MM.1S (cell line): ENCODE results near the gene GBA2.

Experiments
- DNase-seq: peaks from one replicate; pipeline ENCODE4 v3.0.0-alpha.2; 2015
- H2AFZ ChIP-seq: fragments of 300-600 bp; sonication (generic); 2 replicates; pipeline ENCODE4 v1.6.0; 2016; ENCODE audit warnings: antibody characterized with exemption, low read length
- H3F3A ChIP-seq: fragments of 300-600 bp; sonication (generic); 2 replicates; pipeline ENCODE4 v1.6.1; 2016; ENCODE audit warnings: mild to moderate bottlenecking, antibody characterized with exemption, low read length, moderate library complexity, mixed read lengths; ENCODE audit not compliant: insufficient read depth
- H3K27ac ChIP-seq: fragments of 300-600 bp; sonication (generic); 2 replicates; pipeline ENCODE4 v1.5.1; 2016; ENCODE audit warnings: mild to moderate bottlenecking, low read length
- H3K27me3 ChIP-seq: fragments of 300-600 bp; sonication (generic); replicated peaks from 2 replicates; pipeline ENCODE4 v1.6.0; 2016; ENCODE audit warnings: low read length; ENCODE audit not compliant: insufficient read depth
- H3K36me3 ChIP-seq: fragments of 300-600 bp; sonication (generic); replicated peaks from 2 replicates; pipeline ENCODE4 v1.6.1; 2016; ENCODE audit warnings: mild to moderate bottlenecking, low read length, mixed read lengths; ENCODE audit not compliant: insufficient read depth
- H3K4me1 ChIP-seq: fragments of 300-600 bp; sonication (generic); 2 replicates; pipeline ENCODE4 v1.6.1; 2016; ENCODE audit warnings: low read length, mixed read lengths
- H3K4me2 ChIP-seq: fragments of 300-600 bp; sonication (generic); 2 replicates; pipeline ENCODE4 v1.6.0; 2016; ENCODE audit warnings: low read depth, low read length
- H3K4me3 ChIP-seq: fragments of 300-600 bp; sonication (generic); 2 replicates; pipeline ENCODE4 v1.5.1; 2016; ENCODE audit warnings: low read length, mixed read lengths
- H3K79me2 ChIP-seq: fragments of 300-600 bp; sonication (generic); 2 replicates; pipeline ENCODE4 v1.6.1; 2016; ENCODE audit warnings: mixed run types, low read length, mixed read lengths
- H3K9ac ChIP-seq: fragments of 300-600 bp; sonication (generic); 2 replicates; pipeline ENCODE4 v1.6.1; 2016; ENCODE audit warnings: low read length, mixed read lengths
- H3K9me2 ChIP-seq: fragments of 300-600 bp; sonication (generic); replicated peaks from 2 replicates; pipeline ENCODE4 v1.6.1; 2016; ENCODE audit warnings: mild to moderate bottlenecking, low read length, mixed read lengths; ENCODE audit not compliant: insufficient read depth
- H3K9me3 ChIP-seq: fragments of 300-600 bp; sonication (generic); replicated peaks from 2 replicates; pipeline ENCODE4 v1.6.1; 2016; ENCODE audit warnings: mild to moderate bottlenecking, low read length, mixed read lengths; ENCODE audit not compliant: insufficient read depth
- H4K20me1 ChIP-seq: fragments of 300-600 bp; sonication (generic); 2 replicates; pipeline ENCODE4 v1.6.1; 2016; ENCODE audit warnings: mild to moderate bottlenecking, low read length, moderate library complexity, mixed read lengths; ENCODE audit not compliant: insufficient read depth
- CTCF ChIP-seq: fragments of 300-600 bp; sonication (generic); IDR thresholded peaks from 2 replicates; pipeline ENCODE4 v1.5.1; 2016; ENCODE audit warnings: antibody characterized with exemption, low read length, mixed read lengths
- EZH2 ChIP-seq: fragments of 300-600 bp; sonication (generic); optimal IDR thresholded peaks from 2 replicates; pipeline ENCODE3; 2017; ENCODE audit warnings: low read depth, mild to moderate bottlenecking, antibody characterized with exemption, low read length, mixed read lengths
- EZH2phosphoT487 ChIP-seq: fragments of 300-600 bp; sonication (generic); IDR thresholded peaks from 2 replicates; pipeline ENCODE4 v1.6.1; 2018; ENCODE audit warnings: antibody characterized with exemption, low read length

GBA2 gene

GRCh38 chr9:35755071-35755470, 6.0 kb upstream of the GBA2 start:
- Histone ChIP-seq H3K27ac (no peak overlapping the region), H3K9me2 (no peaks in the 10 kb centered on the region), H3F3A (peaks cover 13% of the 10 kb centered on the region; the same call in 1 of the 2 replicates), H3K36me3 (0 out of 2 replicates have a peak, but pooled peaks cover 5% of the 10 kb centered on the region), H4K20me1 (no peaks in the 10 kb centered on the region), H3K4me1 (peaks cover 24% of the 10 kb centered on the region), H3K4me2 (no peak overlapping the region), H3K9me3 (no peaks in the 10 kb centered on the region), H3K27me3 (no peaks in the 10 kb centered on the region), H2AFZ (no peak overlapping the region), H3K9ac (no peak overlapping the region), H3K79me2 (peaks cover 36% of the 10 kb centered on the region), H3K4me3 (no peak overlapping the region)
- no peak for TF ChIP-seq EZH2phosphoT487
- DNase-seq: no peak

- H3K27ac ChIP-seq: no peak within 1 kb of the TSS
- no peak within 1 kb of the TSS for H2AFZ ChIP-seq
- peaks cover 24% of the 10 kb centered on the region for H3K4me1 ChIP-seq
- no peak within 1 kb of the TSS for H3K9ac ChIP-seq
- H3F3A ChIP-seq: peaks cover 20% of the 10 kb centered on the region
- TF ChIP-seq CTCF (no peak), EZH2phosphoT487 (no peak), EZH2 (no peak)
- peaks cover 37% of the 10 kb centered on the region for H3K79me2 ChIP-seq
- 0 out of 2 replicates have a peak, but pooled peaks cover 5% of the 10 kb centered on the region for H3K36me3 ChIP-seq
- no peak within 1 kb of the TSS for H3K4me3 ChIP-seq
- H4K20me1 ChIP-seq: no peaks in the 10 kb centered on the region
- H3K27me3 ChIP-seq: no peaks in the 10 kb centered on the region
- no peak within 1 kb of the TSS for H3K4me2 ChIP-seq
- no peaks in the 10 kb centered on the region for H3K9me3 ChIP-seq
- no peak for DNase-seq
- H3K9me2 ChIP-seq: no peaks in the 10 kb centered on the region
Observed at GRCh38 chr9:35754264-35754663, 5.2 kb upstream of the GBA2 start, which contains the start of gene MSMP. TSS of gene MSMP (minus strand) at chr9:35754276. CDS start at chr9:35754129, 147 bp downstream.

GRCh38 chr9:35753466-35753865, 4.4 kb upstream of the GBA2 start:
- H3F3A ChIP-seq: peaks cover 24% of the 10 kb centered on the region
- H3K4me2 ChIP-seq: no peak overlapping the region
- no peak overlapping the region for H3K4me3 ChIP-seq
- H3K79me2 ChIP-seq: peaks cover 33% of the 10 kb centered on the region
- no peak overlapping the region for H3K9ac ChIP-seq
- 0 out of 2 replicates have a peak, but pooled peaks cover 5% of the 10 kb centered on the region for H3K36me3 ChIP-seq
- H3K4me1 ChIP-seq: peaks cover 18% of the 10 kb centered on the region
- H3K9me3 ChIP-seq: no peaks in the 10 kb centered on the region
- H3K27ac ChIP-seq: no peak overlapping the region
- H3K27me3 ChIP-seq: no peaks in the 10 kb centered on the region
- no peaks in the 10 kb centered on the region for H4K20me1 ChIP-seq
- TF ChIP-seq EZH2phosphoT487 (no peak), EZH2 (no peak), CTCF (no peak)
- H3K9me2 ChIP-seq: no peaks in the 10 kb centered on the region
- no peak for DNase-seq
- no peak overlapping the region for H2AFZ ChIP-seq

- peaks cover 52% of the 10 kb centered on the region for H3K79me2 ChIP-seq
- no peak overlapping the region for H2AFZ ChIP-seq
Observed at GRCh38 chr9:35750256-35750531, 1.2 kb upstream of the GBA2 start.

More at GRCh38 chr9:35750256-35750531, 1.2 kb upstream of the GBA2 start:
- Histone ChIP-seq H3K36me3 (0 out of 2 replicates have a peak, but pooled peaks cover 5% of the 10 kb centered on the region), H3K4me1 (peaks cover 20% of the 10 kb centered on the region), H3K9me2 (no peaks in the 10 kb centered on the region), H3K9me3 (no peaks in the 10 kb centered on the region), H3K4me3 (peak overlapping the region; percentile 96), H3K9ac (peak overlapping the region; percentile 85; the same call in 1 of the 2 replicates), H3K27ac (peak overlapping the region; percentile 50; the same call in 1 of the 2 replicates), H3K27me3 (no peaks in the 10 kb centered on the region), H3K4me2 (peak overlapping the region; percentile 77), H3F3A (peaks cover 14% of the 10 kb centered on the region), H4K20me1 (peaks cover 11% of the 10 kb centered on the region)
- TF ChIP-seq EZH2phosphoT487: no peak
- TF ChIP-seq EZH2: no peak
- no peak for TF ChIP-seq CTCF
- DNase-seq: no peak
